ACHN (cell line): ENCODE results near the gene TUBB.
"Not testable (repeated sequence)": the region's sequence is repeated elsewhere in the genome, so short reads cannot be mapped to it uniquely, and the experiment has no call there.

Source experiments
- DNase-seq: peaks from one replicate; pipeline ENCODE4 v3.0.0-alpha.2; 2015
- in situ Hi-C: cut with HindIII; loops from 2 replicates; pipeline ENCODE4 v1.10.0; 2017; ENCODE audit warnings: low sequenced_read_pairs, low pct_ligation_motif_present, low pct_unique_long_range_greater_than_20kb

Gene TUBB

DNA sequence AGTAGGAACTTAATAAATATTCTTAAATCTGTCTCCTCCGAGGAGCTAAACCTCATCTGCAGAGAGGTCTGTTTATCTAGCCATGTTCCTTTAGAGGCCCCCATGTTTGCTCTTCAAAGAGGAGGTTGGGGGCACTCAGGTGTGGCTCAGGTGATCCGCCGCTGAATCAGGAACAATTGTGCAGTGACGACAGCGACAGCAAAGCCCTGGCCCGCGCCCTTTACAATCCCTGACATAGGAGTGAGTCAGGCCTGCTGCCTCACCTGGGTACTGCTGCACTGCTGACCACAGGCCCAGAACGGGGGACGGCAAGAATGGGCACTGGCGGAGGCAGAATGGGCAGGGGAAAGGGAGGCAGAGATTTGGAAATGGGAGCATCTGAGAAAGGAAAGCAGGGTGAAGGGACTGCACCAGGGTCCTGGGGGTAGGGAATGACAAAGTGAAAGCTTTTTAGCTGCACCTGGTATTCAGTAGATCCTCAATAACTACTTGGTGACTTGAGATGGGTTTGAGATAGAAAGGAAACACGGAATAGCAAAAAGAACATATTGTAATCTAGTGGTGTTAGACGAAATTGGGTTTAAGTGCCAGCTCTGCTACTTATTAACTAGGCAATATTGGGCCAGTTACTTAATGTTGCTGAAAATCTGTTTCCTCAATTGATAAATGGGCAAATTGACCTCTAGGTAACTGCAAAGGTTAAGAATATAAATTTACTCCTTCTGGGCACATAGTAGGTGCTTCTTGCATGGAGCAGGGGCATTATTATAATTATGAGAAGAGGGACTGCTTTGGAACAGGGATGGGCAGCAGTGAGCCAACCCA, 29.6 kb downstream of the TUBB start:
- peak; percentile 54 for DNase-seq
- in situ Hi-C loops, result no loop called here

DNA sequence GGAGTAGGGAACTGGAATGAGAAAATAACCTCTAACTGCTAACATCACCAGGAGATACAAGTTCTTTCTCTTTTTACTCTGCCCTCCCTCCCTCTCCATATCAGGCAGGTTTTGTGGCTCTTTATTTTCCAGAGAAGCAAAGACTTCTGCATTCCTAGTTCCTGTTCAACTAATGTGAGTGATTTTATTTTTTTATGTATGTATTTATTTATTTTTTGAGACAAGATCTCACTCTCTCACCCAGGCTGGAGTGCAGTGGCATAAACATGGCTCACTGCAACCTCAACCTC, 30.2 kb downstream of the TUBB start:
- in situ Hi-C loops, result no loop called here
- DNase-seq, result no peak

DNA sequence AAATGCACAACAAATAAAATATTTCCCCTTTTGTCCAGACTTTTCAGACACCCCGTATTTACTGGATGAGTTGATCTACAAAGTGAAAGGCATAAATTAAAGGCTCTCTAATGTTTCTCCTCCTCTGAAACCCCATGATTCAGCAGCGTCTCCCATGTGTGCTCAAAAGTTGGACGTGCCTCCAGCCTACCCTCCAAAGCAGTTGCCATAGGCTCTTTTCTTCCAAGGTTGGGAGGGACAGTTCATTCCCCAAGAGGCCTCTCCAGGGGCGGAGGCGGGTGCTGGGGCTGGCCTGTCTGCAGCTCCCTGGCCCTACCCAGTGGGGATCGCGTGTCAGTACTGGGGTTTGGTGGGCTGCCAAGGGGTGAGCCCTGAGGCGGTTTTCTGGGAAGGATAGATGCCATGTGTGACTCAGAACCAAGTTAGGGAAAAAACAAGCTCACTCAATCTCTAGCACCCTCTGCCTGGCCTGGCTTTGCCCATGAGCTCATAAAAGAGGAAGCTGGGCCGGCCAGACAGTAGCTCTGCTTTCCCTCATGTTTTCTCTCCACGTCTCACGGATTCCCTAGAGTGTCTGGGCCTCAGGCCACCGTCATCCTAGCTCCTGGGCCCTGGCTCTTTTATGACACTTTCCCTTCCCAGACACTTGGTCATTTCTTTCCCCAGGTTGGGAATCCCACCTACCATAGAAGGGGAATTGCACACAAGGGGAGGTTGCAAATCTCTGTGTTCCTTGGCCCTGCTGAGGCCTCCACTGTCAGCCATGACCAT, 32.2 kb downstream of the TUBB start:
- peak; percentile 99 for DNase-seq
- in situ Hi-C loops, result no loop called here

DNA sequence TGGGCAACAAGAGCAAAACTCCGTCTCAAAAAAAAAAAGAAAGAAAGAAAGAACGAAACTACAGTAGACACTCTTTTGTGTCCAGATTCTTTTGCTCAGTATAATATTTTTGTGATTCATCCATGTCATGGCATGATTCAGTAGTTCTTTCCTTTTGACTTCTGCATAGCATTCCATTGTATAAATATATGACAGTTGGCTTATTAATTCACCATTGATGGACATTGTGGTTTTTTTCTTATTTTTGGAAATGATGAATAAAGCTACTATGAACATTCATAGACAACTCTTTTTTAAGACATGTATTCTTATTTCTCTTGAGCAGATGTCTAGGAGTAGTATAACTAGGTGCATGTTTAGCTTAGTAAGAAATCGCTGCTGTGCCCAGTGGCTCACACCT, 34.5 kb downstream of the TUBB start:
- no peak for DNase-seq
- in situ Hi-C loops, result no loop called here

DNA sequence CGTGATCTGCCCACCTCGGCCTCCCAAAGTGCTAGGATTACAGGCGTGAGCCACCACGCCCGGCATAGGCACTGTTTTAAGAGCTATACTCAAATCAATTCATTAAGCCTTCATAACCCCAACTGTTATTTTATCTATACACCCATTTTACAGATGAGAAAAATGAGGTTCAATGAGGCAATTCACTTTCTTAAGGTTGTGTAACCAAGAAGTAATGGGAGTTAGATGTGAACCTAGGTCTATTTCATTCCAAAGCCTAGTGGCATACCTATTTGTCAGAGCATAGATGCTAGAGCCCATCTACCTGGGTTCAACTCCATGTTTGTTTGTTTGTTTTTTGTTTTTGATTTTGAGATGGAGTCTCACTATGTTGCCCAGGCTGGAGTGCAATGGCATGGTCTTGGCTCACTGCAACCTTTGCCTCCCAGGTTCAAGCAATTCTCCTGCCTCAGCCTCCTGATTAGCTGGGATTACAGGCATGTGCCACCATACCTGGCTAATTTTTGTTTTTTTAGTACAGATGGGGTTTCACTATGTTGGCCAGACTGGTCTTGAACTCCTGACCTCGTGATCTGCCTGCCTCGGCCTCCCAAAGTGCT, 36.4 kb downstream of the TUBB start:
- in situ Hi-C loops, DNase-seq: not testable (repeated sequence)

DNA sequence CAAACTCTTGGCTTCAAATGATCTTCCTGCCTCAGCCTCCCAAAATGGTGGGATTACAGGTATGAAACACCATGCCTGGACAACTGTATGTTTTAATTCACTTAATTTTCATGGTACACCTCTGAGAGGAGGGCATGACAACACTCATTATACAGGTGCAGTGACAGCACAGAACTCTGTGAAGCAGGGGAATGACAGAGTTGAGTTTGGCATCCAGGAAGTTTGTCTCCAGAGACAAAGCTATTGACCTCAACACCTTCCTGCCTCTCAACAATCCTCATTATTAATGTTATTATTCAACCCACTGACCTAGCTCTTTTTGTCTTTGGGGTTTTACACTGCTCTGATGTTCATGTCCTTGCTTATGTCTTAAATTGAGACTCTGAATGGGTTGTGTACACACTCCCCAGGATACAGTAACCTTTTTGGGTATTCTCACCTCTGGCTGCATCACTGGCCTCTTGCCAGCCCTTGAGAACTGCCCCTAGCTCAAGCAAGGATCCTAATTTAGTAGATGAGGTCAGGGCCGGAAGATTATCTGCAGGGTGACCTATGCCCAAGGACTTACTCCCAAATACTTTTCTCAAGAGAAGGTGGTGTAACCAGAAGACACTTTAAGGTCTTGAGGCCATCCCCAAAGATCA, 37.2 kb downstream of the TUBB start:
- in situ Hi-C loops, result no loop called here
- no peak for DNase-seq

DNA sequence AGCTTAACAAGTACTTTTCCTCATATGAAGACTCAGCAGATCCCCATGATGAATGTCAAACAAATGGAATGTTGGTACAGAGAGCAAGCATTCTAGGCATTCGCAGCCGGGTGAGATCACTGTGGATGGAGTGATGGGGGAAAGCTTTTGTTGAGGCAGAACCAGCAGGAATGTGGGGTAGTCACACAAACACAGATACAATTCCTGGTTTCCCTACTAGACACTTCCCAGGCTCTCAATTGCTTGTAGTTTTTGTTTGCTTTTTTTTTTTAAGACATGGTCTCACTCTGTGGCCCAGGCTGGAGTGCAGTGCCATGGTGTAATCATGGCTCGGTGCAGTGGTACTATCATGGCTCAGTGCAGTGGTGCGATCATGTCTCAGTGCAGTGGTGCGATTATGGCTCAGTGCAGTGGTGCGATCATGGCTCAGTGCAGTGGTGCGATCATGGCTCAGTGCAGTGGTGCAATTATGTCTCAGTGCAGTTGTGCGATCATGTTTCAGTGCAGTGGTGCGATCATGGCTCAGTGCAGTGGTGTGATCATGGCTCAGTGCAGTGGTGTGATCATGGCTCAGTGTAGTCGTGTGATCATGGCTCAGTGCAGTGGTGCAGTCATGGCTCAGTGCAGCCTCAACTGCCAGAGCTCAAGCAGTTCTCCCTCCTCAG, 39.6 kb downstream of the TUBB start:
- in situ Hi-C loops, result no loop called here
- peak; percentile 92 for DNase-seq

DNA sequence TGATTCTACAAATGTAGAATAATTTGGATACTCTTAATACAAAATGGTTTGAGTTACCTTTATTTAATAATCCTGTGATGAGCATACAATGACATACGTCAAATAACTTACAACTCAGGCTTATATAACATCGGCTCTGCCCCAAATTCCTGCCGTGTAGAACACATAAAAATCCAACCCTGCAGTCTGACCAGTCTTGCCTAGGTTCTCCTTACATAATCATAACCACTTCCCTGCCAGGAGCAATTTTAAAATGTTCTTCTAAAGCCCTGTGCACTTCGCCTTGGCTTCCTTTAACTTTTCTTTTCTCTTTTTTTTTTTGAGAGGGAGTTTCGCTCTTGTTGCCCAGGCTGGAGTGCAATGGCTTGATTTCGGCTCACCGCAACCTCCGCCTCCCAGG, 40.4 kb downstream of the TUBB start:
- DNase-seq, result no peak
- in situ Hi-C loops, result no loop called here

DNA sequence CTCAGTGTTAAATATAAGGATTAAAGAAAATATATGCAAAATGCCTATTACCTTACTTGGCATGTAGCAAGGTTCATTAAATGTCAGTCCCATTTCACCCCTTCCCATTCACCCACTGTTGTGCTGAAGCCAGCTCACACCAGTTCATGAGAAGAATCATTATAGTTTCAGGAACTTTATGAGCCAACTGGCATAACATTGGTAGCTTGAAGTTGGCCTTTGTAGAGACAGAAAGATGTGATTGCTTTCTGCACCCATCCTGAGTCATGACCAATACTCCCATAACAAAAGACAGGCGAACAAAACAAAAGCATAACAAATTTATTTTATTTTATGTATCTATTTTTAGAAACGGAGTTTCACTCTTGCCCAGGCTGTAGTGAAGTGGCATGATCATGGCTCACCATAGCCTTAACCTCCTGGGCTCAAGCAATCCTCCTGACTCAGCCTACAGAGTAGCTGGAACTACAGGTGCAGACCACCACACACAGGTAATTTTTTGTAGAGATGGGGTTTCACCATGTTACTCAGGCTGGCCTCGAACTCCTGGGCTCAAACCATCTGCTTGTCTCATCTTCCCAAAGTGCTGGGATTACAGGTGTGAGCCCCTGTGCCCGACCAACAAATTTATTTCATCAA, 41.8 kb downstream of the TUBB start:
- in situ Hi-C loops, result no loop called here
- no peak for DNase-seq

DNA sequence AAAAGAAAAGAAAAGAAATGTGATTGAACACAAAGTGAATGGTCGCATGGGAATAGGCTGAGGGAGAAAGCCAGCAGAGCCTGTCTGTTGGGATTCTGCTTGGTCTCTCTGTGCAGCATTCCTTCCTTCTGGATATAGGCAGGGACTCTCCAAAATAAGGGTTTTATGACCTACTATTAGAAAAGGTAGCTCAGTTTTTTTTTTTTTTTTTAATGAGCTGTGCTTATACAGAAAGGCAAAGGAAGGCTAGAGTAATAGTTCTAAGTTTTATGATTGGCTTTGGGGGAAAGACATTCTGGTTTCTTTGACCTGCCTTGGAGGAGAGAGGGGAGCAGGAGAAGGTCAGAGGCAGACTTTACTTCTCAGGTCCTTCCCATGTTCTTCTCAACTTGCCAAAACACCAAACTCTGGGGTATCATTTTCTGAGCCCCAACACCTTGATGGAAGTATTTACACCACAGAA, 43.0 kb downstream of the TUBB start:
- DNase-seq, result no peak
- in situ Hi-C loops, result no loop called here

DNA sequence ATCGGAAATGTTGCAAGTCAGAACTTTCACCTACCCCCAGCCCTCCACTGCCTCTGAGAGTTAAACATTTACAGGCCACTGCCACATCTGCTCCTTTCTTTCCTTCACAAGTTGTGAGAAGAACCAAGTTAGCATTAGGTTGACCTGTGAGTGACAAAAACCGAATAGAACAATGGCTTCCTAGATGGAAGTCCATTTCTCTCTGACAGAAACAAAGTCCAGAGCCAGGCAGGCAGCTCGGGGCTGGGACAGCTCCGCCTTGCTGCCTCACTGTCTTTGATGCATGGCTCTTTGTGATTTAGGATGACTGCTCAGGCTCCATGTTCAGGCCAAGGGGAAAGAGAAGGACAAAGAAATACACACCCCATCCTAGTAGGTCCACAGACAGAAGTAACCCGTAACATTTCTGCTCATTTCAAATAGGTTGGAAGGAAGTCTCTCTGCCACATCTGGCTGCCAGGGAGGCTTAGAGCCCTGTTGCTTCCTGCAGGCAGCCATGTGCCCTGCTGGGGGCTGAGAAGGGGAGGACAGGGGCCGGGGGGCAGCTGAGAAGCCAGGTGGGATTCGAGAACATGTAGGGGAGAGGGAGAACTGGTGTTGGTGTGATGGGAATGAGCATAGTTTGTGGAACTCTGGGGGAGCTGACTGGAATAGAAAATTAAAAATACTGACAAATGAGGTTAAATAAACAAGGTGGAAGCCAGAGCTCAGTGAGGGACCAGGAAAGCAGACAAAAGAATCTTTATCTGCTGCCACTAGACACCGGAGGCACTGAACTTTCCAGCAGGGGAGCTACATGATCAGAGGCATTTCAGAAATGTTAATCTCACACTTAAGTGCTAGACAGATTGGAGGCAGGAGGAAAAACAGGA, 43.7 kb downstream of the TUBB start:
- in situ Hi-C loops, result no loop called here
- DNase-seq, result peak; percentile 71

DNA sequence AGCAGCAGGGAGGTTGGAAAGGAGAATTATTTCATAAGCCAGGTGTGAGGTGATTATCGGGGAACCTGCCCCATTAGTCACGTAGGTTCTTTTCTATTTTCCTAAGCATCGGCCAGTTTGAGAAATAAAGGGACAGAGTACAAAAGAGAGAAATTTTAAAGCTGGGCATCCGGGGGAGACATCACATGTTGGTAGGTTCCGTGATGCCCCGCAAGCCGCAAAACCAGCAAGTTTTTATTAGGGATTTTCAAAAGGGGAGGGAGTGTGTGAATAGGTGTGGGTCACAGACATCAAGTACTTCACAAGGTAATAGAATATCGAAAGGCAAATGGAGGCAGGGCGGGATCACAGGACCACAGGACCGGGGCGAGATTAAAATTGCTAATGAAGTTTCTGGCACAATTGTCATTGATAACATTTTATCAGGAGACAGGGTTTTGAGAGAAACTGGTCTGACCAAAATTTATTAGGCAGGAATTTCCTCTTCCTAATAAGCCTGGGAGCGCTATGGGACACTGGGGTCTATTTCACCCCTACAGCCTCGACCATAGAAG, 44.4 kb downstream of the TUBB start:
- in situ Hi-C loops, DNase-seq: not testable (repeated sequence)

DNA sequence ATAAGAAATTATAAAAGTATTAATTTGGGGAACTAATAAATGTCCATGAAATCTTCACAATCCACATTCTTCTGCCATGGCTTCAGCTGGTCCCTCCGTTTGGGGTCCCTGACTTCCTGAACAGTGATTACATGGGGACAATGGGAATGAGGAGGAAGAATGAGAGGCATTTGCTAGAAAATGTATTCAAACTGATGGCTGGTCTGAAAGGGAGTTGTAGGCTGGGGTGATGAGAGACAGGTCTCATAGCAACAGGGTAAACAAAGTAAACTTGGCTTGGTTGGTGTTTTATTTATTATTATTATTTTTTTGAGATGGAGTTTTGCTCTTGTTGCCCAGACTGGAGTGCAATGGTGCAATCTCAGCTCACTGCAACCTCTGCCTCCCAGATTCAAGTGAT, 45.3 kb downstream of the TUBB start:
- in situ Hi-C loops, DNase-seq: not testable (repeated sequence)

DNA sequence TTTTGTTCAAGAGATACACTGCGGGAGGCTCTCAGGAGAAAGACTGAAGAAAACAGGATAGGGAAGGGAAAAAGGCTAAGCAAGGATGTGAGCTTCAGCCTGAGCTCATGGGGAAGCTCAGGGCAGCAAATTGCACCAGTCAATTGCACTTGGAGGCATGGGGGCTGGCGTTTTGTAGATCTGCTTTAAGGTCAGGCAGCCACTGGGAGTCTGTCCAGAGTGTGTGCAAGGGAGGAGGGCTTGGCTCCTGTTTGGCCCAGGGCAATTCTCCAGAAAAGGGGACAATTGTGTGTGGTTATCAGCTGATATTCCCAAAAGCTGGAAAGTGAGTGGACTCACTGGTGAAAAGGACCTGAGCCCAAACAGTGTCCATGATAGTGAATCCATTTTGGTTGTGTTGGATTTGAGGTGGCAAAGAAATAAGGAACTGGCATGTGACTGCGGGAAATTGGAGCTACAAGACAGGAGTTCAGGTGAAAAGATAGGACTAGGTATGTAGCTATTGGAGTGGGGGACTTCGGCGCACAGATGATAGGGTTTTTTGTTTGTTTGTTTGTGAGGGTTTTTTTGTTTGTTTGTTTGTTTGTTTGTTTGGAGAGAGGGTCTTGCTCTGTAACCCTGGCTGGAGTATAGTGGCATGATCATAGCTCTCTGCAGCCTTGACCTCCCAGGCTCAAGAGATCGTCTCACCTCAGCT, 46.5 kb downstream of the TUBB start:
- no peak for DNase-seq
- in situ Hi-C loops, result no loop called here

DNA sequence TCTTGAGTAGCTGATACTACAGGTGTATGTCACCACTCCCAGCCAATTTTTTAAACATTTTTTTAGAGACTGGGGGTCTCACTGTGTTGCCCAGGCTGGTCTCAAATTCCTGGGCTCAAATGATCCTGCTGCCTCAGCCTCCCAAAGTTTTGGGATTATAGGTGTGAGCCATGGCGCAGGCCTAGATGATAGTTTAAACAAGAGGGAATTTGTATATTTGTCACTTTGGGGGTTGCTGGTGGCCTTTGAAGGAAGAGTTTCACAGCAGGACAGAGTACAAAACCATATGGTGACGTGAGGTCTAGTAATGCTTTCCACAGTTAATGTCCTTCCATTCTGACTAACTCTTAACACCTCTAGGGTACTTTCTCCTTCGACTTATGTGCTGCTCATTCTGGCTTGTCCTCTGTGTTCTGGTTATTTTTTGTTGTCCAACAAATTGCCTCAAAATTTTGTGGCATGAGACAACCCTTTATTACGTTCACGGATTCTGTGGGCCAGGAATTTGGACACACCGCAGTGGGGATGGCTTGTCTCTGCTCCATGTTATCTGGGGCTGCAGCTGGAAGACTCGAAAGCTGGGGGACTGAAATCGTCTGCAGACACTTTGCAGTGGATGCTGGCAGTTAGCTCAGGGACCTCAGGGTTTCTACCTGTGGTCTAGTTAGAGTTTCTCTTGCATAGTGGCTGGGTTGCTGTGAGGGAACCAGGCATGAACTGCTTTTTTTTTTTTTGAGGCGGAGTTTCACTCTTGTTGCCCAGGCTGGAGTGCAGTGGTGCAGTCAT, 47.2 kb downstream of the TUBB start:
- in situ Hi-C loops, result no loop called here
- DNase-seq, result no peak

DNA sequence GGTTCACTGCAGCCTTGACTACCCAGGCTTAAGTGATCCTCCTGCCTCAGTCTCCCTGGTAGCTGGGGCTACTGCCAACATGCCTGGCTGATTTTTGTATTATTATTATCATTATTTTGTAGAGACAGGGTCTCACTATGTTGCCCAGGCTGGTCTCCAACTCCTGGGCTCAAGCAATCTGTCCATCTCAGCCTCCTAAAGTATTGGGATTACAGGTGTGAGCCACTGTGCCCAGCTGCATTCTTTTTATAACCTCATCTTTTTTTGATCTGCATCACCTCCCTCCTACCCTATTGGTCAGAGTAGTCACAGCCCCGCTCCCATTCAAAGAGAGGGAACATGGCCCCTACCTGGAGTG, 47.8 kb downstream of the TUBB start:
- in situ Hi-C loops, result no loop called here
- no peak for DNase-seq
